ENCODE measurements around the gene HERPUD1.
A peak's percentile ranks its signal among the peaks of the same experiment; 100 is the strongest.

The HERPUD1 gene

GRCh38 chr16:56943761-56944375 lies 11.9 kb downstream of the HERPUD1 start:
- TF ChIP-seq, protein P1, sequence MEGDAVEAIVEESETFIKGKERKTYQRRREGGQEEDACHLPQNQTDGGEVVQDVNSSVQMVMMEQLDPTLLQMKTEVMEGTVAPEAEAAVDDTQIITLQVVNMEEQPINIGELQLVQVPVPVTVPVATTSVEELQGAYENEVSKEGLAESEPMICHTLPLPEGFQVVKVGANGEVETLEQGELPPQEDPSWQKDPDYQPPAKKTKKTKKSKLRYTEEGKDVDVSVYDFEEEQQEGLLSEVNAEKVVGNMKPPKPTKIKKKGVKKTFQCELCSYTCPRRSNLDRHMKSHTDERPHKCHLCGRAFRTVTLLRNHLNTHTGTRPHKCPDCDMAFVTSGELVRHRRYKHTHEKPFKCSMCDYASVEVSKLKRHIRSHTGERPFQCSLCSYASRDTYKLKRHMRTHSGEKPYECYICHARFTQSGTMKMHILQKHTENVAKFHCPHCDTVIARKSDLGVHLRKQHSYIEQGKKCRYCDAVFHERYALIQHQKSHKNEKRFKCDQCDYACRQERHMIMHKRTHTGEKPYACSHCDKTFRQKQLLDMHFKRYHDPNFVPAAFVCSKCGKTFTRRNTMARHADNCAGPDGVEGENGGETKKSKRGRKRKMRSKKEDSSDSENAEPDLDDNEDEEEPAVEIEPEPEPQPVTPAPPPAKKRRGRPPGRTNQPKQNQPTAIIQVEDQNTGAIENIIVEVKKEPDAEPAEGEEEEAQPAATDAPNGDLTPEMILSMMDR (IDR thresholded peaks at IDR 0.05) = no peak
- DNase-seq (ENCODE audit: low spot score) = no peak
- Histone ChIP-seq H3K27ac (no peak overlapping the region), H3K4me3 (no peak overlapping the region)

- TF ChIP-seq, protein P1 (IDR thresholded peaks at IDR 0.05) = no peak
- Histone ChIP-seq H3K4me3 (no peak overlapping the region), H3K27ac (peak overlapping the region; percentile 27 to 60)
- no peak for DNase-seq (ENCODE audit: low spot score)
Measured at GRCh38 chr16:56944954-56945839, 13.3 kb downstream of the HERPUD1 start.

DNA sequence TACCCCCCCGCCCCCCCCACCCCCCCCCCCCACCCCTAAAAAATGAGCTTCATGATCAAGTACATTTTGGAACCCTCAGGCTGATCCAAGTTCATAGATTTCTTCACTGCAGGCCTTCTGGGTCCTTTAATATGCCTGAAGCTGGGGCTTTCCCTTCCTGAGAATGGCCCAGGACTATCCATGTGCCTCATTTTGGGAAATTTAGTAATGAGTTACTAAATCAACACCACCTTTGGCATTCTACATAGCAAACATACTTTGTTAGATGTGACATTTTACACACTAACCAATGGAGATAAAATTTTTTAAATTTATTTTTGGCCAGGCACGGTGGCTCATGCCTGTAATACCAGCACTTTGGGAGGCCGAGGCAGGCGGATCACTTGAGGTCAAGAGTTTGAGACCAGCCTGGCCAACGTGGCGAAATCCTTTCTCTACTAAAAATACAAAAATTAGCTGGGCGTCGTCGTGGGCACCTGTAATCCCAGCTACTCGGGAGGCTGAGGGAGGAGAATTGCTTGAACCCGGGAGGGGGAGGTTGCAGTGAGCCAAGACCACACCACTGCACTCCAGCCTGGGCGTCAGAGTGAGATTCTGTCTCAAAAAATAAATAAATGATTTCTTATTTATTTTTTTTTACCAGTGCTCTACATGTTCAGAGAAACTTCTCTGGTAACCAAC lies 14.0 kb downstream of the HERPUD1 start:
- no peak for DNase-seq (ENCODE audit: low spot score)
- TF ChIP-seq, protein P1 (IDR thresholded peaks at IDR 0.05) = no peak
- Histone ChIP-seq H3K4me3 (no peak overlapping the region), H3K27ac (peak overlapping the region in 1 of 2 donors; percentile 54)

DNA sequence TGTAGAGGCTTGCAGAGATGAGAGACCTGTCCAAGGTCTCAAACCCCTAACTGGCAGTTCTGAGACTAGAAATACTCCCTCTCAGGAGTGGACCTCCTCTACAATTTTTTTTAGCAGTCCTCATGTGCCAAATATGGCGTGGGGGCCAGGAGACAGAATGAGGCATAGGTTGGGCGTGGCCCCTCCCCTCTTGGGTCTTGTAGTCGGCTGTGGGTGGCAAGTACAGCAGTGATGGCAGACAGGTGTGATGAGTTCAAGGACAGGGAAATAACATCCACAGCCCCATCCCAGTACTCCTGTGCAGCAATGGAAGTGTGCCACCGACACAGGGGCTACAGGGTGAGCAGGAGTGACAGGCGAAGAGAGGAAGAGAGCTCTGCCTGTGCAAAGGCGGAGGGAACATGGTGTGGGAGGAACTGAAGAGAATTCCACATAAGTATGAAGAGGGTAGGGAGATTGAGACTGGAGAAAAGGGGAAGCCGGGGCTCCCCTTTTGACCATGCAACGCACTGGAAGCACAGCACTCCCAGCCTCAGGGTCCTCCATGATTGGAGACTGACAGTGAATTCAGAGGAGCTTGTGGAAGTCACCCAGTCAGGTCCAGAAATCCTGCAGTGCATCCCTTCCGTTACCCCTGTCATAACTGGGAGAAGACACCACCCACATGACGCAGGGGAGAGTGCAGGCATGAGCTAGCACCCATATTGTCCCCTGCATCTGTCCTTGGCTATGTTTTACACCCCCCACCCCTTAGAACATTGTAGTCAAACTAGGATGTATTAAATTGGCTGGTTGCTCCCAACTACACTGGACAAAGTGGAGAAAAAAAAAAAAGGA lies 15.0 kb downstream of the HERPUD1 start:
- Histone ChIP-seq H3K27ac (peak overlapping the region in 1 of 2 donors; percentile 54), H3K4me3 (no peak overlapping the region)
- TF ChIP-seq, protein P1 (IDR thresholded peaks at IDR 0.05) = no peak
- DNase-seq (ENCODE audit: low spot score) = no peak

- no peak for DNase-seq (ENCODE audit: low spot score)
- no peak overlapping the region for H3K27ac ChIP-seq
- no peak overlapping the region for H3K4me3 ChIP-seq
- TF ChIP-seq, protein P1 (IDR thresholded peaks at IDR 0.05) = no peak
Measured at GRCh38 chr16:56947604-56947995, 15.7 kb downstream of the HERPUD1 start.

- Histone ChIP-seq H3K27ac (no peak overlapping the region), H3K4me3 (no peak overlapping the region)
- no peak for DNase-seq (ENCODE audit: low spot score)
- TF ChIP-seq, protein P1 (IDR thresholded peaks at IDR 0.05) = no peak
Measured at GRCh38 chr16:56948234-56948633, 16.3 kb downstream of the HERPUD1 start.

Data from coronary artery (tissue), 2 donors.